CMK (cell line): ENCODE data around the gene TULP4.
"Not testable (repeated sequence)": the region's sequence is repeated elsewhere in the genome, so short reads cannot be mapped to it uniquely, and the experiment has no call there.

ENCODE experiments used
- DNase-seq: peaks from one replicate; pipeline ENCODE4 v3.0.0-alpha.2; 2010; ENCODE audit warnings: low read depth

The TULP4 gene

GRCh38 chr6:158470023-158470422 lies 157.8 kb downstream of the TULP4 start:
- not testable (repeated sequence) for DNase-seq

GRCh38 chr6:158471339-158471738 lies 159.1 kb downstream of the TULP4 start:
- no peak for DNase-seq

- no peak for DNase-seq
Observed at GRCh38 chr6:158472447-158472846, 160.2 kb downstream of the TULP4 start.

DNA sequence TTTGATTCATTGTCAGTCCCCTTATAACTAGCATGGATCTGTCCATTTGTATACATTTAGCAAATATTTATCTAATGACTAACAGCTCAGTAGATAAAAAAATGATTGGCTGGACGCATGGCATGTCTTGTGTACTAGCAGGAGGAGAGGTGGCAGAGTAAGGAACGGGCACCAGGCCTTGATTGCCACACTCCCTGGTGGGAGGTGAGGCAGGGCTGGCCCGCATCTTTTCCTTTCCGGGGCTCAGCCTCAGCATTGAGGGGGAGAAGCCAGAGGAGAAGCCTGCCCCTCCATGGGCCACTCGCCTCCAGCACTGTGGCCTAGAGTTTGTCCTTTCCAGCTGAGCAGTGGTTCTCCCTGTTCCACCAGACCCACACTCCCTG lies 162.7 kb downstream of the TULP4 start:
- no peak for DNase-seq

- DNase-seq = no peak
Observed at GRCh38 chr6:158475344-158476302, 163.4 kb downstream of the TULP4 start.

DNA sequence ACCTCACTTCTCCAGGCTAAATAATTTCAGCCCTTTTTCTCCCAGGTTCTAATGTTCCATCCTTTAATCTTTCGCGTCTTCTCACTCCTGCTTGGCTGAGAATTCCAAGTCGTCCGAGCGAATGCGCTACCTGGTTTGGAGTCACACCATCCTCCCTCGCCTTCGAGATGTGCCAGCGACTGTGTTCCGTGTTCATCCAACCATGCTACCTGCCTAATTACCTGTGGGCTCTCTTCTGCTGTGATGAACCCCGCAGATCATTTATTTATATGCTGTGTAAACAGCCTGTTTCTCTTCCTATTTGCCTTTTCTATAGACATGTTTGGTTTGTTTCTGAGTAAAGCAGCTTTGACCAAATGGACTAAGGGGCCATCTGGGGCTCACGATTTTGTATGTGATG lies 164.1 kb downstream of the TULP4 start:
- DNase-seq = no peak

DNA sequence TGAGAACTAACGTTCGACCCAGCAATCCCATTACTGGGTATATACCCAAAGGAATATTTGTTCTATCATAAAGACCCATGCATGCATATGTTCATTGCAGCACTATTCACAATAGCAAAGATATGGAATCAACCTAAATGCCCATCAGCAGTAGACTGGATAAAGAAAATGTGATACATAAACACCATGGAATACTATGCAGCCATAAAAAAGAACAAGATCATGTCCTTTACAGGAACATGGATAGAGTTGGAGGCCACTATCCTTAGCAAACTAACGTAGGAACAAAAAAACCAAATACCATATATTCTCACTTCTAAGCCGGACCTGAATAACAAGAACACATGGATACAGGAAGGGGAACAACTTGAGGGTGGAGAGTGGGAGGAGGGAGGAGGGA lies 165.5 kb downstream of the TULP4 start:
- DNase-seq = not testable (repeated sequence)

- no peak for DNase-seq
Observed at GRCh38 chr6:158480989-158481388, 168.7 kb downstream of the TULP4 start.

GRCh38 chr6:158481690-158482473 lies 169.6 kb downstream of the TULP4 start:
- no peak for DNase-seq

GRCh38 chr6:158485431-158485830 lies 173.2 kb downstream of the TULP4 start:
- no peak for DNase-seq

DNA sequence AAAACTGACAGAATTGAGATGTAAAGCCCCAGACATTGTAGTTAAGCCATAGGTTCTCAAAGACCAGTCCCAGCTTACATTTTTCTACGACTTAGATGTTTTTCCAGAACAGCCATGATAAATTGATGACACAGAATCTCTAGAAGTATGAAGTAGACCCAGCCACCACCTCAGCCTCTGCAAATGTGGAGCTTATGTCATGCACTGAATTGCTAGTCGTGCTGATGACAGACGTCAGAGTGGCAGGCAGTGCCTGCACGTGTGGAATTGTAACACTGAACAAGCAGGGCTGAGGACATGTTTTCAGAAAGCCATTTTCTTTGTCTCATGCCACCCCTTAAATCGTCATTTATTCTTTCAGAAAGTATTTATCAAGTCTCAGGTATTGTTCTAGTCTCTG lies 175.2 kb downstream of the TULP4 start:
- DNase-seq = no peak

DNA sequence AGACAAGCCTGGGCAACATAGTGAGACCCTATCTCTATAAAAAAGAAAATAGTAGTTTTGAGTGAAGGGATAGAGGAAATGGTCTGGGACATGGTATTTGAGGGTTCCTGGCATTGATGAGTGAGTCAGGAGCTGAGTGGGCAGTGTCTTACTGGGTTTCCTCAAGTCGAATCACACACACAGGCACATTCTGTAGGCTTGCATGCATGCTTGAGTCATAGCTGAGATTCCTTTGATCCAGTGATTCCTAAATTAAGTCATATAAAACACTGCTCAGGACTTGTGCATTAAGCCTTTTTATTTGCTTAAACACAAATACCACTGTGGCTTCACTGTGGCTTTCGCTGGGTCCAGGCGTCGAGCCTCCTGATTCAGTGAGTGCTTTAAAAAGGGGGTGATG lies 175.8 kb downstream of the TULP4 start:
- DNase-seq = no peak

DNA sequence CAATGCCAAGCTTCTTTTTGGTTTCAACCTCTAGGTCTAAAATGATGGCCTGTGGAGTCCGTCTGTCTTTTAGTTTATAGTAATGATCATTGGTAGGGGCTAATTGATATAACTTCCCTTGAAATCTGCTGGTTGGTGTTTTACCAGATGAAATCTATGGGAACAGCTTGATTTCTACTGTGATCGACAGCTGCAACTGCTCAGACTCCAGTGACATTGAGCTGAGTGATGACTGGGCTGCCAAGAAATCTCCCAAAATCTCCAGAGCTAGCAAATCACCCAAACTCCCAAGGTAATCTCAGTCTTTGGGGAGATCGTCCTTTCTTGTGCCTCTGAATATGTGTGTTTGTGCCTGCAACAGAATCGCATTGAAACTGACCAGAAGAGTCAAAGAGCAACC lies 177.2 kb downstream of the TULP4 start:
- no peak for DNase-seq

GRCh38 chr6:158492881-158493280 lies 180.6 kb downstream of the TULP4 start:
- DNase-seq = no peak

DNA sequence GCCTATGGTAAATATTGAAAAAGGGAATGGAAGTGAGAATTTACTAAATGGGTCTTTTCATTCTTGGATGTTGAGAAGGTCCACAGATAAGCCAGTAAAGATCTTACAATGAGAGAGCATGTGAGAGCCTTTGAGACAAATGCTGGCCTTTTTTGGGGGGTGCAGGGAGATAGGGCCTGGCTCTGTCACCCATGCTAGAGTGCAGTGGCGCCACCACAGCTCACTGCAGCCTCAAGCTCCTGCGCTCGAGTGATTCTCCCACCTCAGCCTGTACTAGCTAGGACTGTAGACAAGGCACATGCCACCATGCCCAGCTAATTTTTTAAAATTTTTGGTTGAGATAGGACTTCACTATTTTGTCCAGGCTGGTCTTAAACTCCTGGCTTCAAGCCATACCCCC lies 184.4 kb downstream of the TULP4 start:
- DNase-seq = no peak

DNA sequence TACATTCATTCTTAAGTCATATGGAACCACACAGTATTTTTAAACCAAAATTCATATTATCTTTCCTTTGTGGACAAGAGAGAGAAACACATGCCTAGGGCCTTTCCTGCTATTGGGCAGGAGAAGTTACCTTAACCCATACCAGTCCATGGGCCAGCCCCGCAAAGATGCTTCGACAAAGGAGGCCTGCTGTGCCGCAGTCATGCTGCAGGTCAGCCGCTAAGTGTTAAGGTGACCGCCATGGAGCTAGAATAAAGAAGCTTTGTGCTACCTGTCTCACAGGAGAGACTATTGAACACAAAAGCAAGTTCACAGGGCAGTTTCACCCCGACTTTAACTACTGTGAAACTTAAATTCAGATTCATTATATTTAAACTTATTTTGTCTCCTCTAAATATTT lies 185.4 kb downstream of the TULP4 start:
- DNase-seq = no peak

- no peak for DNase-seq
Observed at GRCh38 chr6:158498362-158498761, 186.1 kb downstream of the TULP4 start.

DNA sequence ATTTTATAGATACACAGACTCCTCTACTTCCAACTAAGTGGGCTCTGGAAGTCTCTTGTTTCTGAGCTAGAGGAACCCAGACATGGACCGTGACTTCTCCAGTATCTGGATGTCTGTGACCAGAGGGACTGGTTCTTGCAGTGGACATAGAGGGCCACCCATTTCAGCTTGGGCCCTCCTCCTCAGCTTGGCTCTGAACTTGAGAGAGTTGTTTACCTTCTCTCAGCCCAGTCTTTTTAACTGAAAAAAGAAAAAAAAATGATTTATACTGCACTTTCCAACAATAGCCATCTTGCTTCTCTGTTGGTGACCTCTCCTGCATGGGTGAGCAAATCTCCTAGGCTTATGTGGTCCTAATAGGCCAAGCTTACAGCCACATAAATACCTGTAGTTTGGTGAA lies 187.3 kb downstream of the TULP4 start:
- DNase-seq = no peak

DNA sequence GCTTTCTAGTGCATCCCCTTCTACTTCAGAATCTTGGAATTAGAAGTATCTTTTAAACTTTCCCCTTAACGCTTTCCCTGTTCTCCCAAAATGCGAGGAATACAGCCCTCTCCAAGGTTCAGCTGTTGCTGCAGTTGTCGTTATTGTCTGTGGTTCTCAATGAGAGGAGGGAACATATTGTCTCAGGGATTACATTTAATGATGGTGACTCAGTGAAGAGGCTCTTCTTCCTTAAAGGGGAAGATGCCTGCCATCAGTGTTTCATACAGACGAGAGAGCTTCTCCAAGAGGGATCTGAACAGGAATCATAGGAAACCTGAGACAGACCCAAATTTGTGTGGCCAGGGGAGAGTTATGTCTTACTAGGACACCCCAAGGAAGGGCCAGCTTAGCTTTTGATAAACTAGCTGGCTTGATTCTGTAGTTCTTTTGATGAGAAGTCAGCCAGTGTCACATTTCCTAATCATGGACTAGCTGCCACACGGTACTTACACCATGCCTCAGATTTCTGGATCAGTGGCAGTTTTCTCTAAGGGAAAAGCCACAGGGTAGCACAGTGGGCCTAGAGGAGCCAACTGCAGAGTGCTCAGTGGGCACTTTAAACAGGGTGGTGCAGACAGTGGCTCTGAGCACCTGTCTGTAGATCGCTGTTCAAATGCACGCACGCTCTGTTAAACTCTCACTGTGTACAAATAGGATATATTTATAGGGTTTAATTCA lies 187.9 kb downstream of the TULP4 start:
- DNase-seq = no peak

- no peak for DNase-seq
Observed at GRCh38 chr6:158501360-158502262, 189.3 kb downstream of the TULP4 start.

DNA sequence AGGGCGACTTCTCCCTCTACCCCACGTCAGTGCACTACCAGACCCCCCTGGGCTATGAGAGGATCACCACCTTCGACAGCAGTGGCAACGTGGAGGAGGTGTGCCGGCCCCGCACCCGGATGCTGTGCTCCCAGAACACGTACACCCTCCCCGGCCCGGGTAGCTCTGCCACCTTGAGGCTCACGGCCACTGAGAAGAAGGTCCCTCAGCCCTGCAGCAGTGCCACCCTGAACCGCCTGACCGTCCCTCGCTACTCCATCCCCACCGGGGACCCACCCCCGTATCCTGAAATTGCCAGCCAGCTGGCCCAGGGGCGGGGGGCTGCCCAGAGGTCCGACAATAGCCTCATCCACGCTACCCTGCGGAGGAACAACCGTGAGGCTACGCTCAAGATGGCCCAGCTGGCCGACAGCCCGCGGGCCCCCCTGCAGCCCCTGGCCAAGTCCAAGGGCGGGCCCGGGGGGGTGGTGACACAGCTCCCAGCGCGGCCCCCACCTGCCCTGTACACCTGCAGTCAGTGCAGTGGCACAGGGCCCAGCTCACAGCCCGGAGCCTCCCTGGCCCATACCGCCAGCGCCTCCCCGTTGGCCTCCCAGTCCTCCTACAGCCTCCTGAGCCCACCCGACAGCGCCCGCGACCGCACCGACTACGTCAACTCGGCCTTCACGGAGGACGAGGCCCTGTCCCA lies 190.1 kb downstream of the TULP4 start:
- no peak for DNase-seq
